NT2/D1 (cell line): ENCODE results near the gene FARS2.

Experiments used
- DNase-seq: peaks from one replicate; pipeline ENCODE4 v3.0.0-alpha.2; 2011; ENCODE audit warnings: low read depth, low spot score
- H3K27me3 ChIP-seq: 2 replicates; pipeline ENCODE4 v1.6.0; 2011; ENCODE audit warnings: mild to moderate bottlenecking; ENCODE audit not compliant: insufficient read length, insufficient read depth
- H3K36me3 ChIP-seq: 2 replicates; pipeline ENCODE4 v1.6.1; 2011; ENCODE audit warnings: mild to moderate bottlenecking, low read length, mixed read lengths; ENCODE audit not compliant: insufficient read depth, insufficient read length
- H3K4me1 ChIP-seq: 2 replicates; pipeline ENCODE4 v1.5.1; 2011; ENCODE audit not compliant: insufficient read depth, insufficient read length
- H3K4me3 ChIP-seq: 2 replicates; pipeline ENCODE4 v1.5.1; 2011; ENCODE audit warnings: low read depth; ENCODE audit not compliant: insufficient read length
- H3K9ac ChIP-seq: 2 replicates; pipeline ENCODE4 v1.6.0; 2011; ENCODE audit warnings: low read depth; ENCODE audit not compliant: insufficient read length
- H3K9me3 ChIP-seq: 2 replicates; pipeline ENCODE4 v1.5.1; 2011; ENCODE audit warnings: mild to moderate bottlenecking, low read length; ENCODE audit not compliant: insufficient read depth
- SUZ12 ChIP-seq: IDR thresholded peaks from 2 replicates; pipeline ENCODE4 v1.6.1; 2011; ENCODE audit not compliant: insufficient read length, insufficient read depth; ENCODE audit errors: extremely low read depth
- YY1 ChIP-seq: IDR thresholded peaks from 2 replicates; pipeline ENCODE4 v1.6.1; 2011; ENCODE audit not compliant: insufficient read length, insufficient read depth
- ZNF274 ChIP-seq: IDR thresholded peaks from 2 replicates; pipeline ENCODE4 v1.6.1; 2011; ENCODE audit warnings: mild to moderate bottlenecking, low read depth, low read length

FARS2 gene

GRCh38 chr6:5424726-5425125 lies 163.4 kb downstream of the FARS2 start:
- no peak for DNase-seq
- no peaks in the 10 kb centered on the region for H3K36me3 ChIP-seq

DNA sequence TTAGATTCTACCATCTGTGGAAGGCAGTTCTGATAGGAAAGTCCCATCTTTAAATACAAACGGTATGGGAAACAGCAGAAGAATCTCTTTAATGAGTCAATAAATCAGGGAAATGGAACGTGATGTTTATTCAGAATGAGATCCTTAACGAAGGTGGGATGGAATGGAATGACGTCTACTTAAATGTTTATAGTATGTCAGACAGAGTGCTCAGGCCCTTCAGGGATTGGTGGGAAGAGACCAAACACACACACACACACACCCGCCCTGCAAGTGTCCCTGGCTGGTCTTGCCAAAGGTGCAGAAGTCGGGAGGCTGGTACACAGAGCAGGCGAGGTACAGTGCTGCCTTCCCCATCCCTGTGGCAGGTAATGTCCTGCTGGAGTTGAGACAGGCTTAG lies 164.0 kb downstream of the FARS2 start:
- TF ChIP-seq YY1 = no peak
- no peak for TF ChIP-seq ZNF274
- TF ChIP-seq SUZ12 = no peak
- Histone ChIP-seq H3K36me3 (no peaks in the 10 kb centered on the region), H3K9ac (no peak overlapping the region), H3K27me3 (no peaks in the 10 kb centered on the region), H3K9me3 (no peaks in the 10 kb centered on the region; the same call in 1 of the 2 replicates), H3K4me3 (no peak overlapping the region), H3K4me1 (no peaks in the 10 kb centered on the region)
- DNase-seq = no peak

More at GRCh38 chr6:5424726-5425125, 163.4 kb downstream of the FARS2 start:
- TF ChIP-seq ZNF274 = no peak
- no peak for TF ChIP-seq SUZ12
- TF ChIP-seq YY1 = no peak
- H3K4me3 ChIP-seq = no peak overlapping the region
- H3K9ac ChIP-seq = no peak overlapping the region
- no peaks in the 10 kb centered on the region for H3K27me3 ChIP-seq
- no peaks in the 10 kb centered on the region for H3K4me1 ChIP-seq
- no peaks in the 10 kb centered on the region; the same call in 1 of the 2 replicates for H3K9me3 ChIP-seq

DNA sequence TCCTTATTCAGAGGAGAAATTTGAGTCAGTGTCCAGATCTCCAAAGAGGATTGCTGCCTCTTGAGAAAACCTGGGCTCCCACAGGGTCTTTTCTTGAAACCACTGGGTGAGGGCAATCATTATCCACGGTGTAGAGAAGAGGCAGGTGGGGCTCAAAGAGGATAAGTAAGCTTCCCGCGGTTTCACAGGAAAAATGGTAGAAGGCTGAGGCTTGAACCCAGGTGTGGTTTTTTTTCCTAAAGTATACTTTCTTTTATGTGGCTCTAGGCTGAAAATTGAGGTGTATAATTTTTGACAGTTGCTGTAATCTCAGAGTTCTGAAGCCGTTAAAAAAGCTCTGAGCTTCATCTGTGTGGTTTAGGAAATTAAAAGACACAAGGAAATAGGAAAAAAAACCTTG lies 164.5 kb downstream of the FARS2 start:
- Histone ChIP-seq H3K36me3 (no peaks in the 10 kb centered on the region), H3K9me3 (no peaks in the 10 kb centered on the region), H3K9ac (no peak overlapping the region), H3K27me3 (no peaks in the 10 kb centered on the region), H3K4me3 (no peak overlapping the region), H3K4me1 (no peaks in the 10 kb centered on the region)
- TF ChIP-seq ZNF274 = no peak
- TF ChIP-seq YY1 = no peak
- no peak for TF ChIP-seq SUZ12
- DNase-seq = no peak

DNA sequence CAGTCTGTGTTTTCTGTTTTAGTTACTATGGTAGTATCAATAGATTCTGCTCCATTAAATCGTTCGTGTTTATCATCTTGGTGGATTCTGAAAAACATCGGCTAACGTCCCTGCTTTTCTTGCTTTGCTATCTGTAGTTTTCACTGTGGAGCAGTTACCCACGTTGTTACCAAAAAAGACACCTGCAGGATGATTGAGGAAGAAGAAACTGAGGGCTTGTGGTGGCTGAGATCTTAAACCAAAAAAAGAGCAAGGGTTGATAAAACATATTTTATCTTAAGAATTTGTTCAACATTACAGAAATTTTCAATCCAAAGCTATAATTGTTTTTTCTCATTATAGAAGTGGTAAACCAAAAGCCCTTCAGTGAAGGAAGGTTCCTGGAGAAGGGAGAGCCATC lies 166.3 kb downstream of the FARS2 start:
- no peak for DNase-seq
- H3K9ac ChIP-seq = no peak overlapping the region
- no peaks in the 10 kb centered on the region for H3K9me3 ChIP-seq

DNA sequence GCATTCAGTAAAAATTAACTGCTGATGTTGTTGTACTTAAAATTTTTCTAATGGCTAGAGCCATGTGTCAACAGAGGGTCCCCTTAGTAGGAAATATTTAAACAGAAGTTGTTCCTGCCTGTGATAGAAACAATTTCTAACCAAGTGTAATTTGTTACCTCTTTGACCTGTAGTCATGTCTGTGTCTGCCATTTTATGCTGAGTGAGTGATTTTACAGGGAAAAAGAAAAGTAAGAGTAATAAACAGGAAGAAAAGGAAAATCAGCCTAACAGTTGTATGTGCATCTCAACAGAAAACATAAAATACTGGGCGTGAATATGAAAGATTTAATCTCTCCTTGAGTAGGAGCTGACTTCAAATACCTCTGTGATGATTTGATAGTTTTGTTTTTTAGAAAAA lies 172.0 kb downstream of the FARS2 start:
- no peak for DNase-seq
- H3K36me3 ChIP-seq = peaks cover 3% of the 10 kb centered on the region
- TF ChIP-seq SUZ12 (no peak), YY1 (no peak)
- no peaks in the 10 kb centered on the region for H3K27me3 ChIP-seq
- no peaks in the 10 kb centered on the region for H3K9me3 ChIP-seq
- H3K4me3 ChIP-seq = no peak overlapping the region
- H3K9ac ChIP-seq = no peak overlapping the region
- no peaks in the 10 kb centered on the region for H3K4me1 ChIP-seq

More for the DNA sequence above, 166.3 kb downstream of the FARS2 start:
- TF ChIP-seq YY1 (no peak), SUZ12 (no peak), ZNF274 (no peak)
- no peak overlapping the region for H3K4me3 ChIP-seq
- H3K27me3 ChIP-seq = no peaks in the 10 kb centered on the region
- H3K4me1 ChIP-seq = no peaks in the 10 kb centered on the region
- no peaks in the 10 kb centered on the region for H3K36me3 ChIP-seq

GRCh38 chr6:5435449-5435848 lies 174.1 kb downstream of the FARS2 start:
- no peak for DNase-seq
- Histone ChIP-seq H3K9me3 (no peaks in the 10 kb centered on the region), H3K4me3 (no peak overlapping the region), H3K36me3 (peaks cover 3% of the 10 kb centered on the region), H3K4me1 (no peaks in the 10 kb centered on the region), H3K9ac (no peak overlapping the region), H3K27me3 (no peaks in the 10 kb centered on the region)
- TF ChIP-seq SUZ12 (no peak), ZNF274 (no peak), YY1 (no peak)

DNA sequence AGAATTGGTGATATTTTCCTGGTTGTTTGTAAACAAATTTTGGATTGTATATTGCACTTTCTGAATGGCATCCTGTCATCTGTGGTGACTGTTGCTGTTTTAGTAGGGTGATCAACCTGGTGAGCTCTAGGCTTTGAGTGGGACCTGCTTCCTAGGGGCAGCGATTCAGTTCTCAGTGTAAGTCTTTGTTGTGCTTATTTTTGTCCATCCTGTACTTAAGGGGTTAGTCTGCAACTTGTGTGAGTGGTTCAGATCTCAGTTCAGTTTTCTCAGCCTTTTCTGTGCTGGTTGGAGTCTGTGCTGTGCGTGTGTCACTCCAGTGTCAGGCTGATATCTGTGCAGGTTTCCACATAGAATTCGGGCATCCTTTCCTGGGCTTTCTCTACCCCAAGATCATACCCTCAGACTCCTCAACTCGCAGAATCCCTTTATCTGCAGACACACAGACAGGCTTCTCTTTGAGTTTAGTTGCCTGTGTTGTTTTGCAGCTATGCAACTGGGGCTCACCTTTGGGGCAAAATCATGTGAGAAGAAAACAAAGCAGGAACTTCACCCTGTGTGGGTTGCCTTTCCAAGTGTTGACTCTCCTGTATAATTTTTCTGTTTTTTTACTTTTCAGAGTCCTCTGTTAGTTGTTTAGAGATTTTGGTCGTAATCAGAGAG lies 177.7 kb downstream of the FARS2 start:
- Histone ChIP-seq H3K4me3 (no peak overlapping the region), H3K9me3 (no peaks in the 10 kb centered on the region), H3K9ac (no peak overlapping the region), H3K27me3 (no peaks in the 10 kb centered on the region), H3K36me3 (peaks cover 3% of the 10 kb centered on the region), H3K4me1 (no peaks in the 10 kb centered on the region)
- DNase-seq = peak; percentile 65
- TF ChIP-seq SUZ12 (no peak), YY1 (no peak), ZNF274 (no peak)
